Measurements from ENCODE around the gene PALD1.

Gene PALD1

DNA sequence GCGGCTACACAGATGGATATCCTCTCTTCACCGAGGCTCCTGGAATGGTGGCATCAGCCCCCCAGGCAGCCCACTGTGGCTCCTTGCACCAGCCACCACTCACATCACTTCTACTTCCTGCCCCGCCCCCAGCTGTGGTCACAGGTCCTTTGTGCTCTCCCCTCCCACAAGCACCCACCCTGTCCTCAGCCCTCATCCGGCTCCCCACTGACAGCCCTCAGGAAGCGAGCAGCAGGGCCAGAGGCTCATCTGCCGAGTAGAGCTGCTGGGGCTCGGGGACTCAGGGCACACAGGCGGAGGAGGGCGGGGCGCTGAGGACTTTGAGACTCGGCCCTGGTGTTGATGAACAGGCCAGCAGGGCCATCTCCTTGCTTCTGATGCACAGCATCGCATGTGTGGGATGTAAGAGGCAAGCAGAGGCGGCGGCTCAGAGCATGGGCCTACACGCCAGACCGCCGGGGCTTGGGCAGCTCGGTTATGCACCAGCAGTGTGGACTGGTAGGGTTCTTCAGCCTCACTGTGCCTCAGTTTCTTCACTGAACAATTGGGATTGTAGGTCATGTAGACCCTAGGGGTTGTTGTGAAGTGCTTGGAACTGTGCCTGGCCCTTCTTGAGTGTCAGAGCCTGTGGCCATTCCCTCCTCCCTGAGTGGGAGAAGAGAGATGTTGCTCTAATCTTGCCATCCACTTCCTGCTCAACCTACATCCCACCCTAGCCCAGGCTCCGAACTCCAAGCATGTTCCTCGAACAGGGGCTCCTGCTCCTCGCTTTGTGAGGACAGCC is 124.3 kb downstream of the PALD1 start, which contains the start of gene PRF1:
Gene PRF1, minus strand, starts transcription at position 77 of the 784 bp plus-strand sequence. CDS start 1,839 bp downstream, outside the sequence.
- H3F3A ChIP-seq (ENCODE audit: control insufficient read depth, insufficient read depth), result no peaks in the 10 kb centered on the region
- no peak within 1 kb of the TSS for H3K4me3 ChIP-seq (ENCODE audit: low read length)
- no peak within 1 kb of the TSS for H3K27ac ChIP-seq (ENCODE audit: low read depth, low read length)
- H3K9me3 ChIP-seq (ENCODE audit: control insufficient read depth, insufficient read depth, low read length), result no peaks in the 10 kb centered on the region
- H3K9me2 ChIP-seq (replicated peaks; ENCODE audit: control insufficient read depth, low read length), result no peaks in the 10 kb centered on the region
- H3K36me3 ChIP-seq (ENCODE audit: control insufficient read depth, low read length), result no peaks in the 10 kb centered on the region
- no peak within 1 kb of the TSS for H3K4me2 ChIP-seq (ENCODE audit: low read length)
- no peaks in the 10 kb centered on the region for H3K79me2 ChIP-seq (ENCODE audit: control insufficient read depth, low read length)
- no peak for TF ChIP-seq EZH2phosphoT487 (IDR thresholded peaks at IDR 0.05; ENCODE audit: borderline replicate concordance, low read length)
- TF ChIP-seq, protein P1, sequence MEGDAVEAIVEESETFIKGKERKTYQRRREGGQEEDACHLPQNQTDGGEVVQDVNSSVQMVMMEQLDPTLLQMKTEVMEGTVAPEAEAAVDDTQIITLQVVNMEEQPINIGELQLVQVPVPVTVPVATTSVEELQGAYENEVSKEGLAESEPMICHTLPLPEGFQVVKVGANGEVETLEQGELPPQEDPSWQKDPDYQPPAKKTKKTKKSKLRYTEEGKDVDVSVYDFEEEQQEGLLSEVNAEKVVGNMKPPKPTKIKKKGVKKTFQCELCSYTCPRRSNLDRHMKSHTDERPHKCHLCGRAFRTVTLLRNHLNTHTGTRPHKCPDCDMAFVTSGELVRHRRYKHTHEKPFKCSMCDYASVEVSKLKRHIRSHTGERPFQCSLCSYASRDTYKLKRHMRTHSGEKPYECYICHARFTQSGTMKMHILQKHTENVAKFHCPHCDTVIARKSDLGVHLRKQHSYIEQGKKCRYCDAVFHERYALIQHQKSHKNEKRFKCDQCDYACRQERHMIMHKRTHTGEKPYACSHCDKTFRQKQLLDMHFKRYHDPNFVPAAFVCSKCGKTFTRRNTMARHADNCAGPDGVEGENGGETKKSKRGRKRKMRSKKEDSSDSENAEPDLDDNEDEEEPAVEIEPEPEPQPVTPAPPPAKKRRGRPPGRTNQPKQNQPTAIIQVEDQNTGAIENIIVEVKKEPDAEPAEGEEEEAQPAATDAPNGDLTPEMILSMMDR (IDR thresholded peaks at IDR 0.05; ENCODE audit: low read depth, low read length, poor library complexity, severe bottlenecking), result no peak
- H3K4me1 ChIP-seq (ENCODE audit: control insufficient read depth, low read length), result no peaks in the 10 kb centered on the region
- peaks cover 4% of the 10 kb centered on the region; the same call in 1 of the 2 replicates for H3K27me3 ChIP-seq (ENCODE audit: control insufficient read depth, low read length)
- H4K20me1 ChIP-seq (ENCODE audit: control insufficient read depth, insufficient read depth, low read depth, low read length), result no peaks in the 10 kb centered on the region

DNA sequence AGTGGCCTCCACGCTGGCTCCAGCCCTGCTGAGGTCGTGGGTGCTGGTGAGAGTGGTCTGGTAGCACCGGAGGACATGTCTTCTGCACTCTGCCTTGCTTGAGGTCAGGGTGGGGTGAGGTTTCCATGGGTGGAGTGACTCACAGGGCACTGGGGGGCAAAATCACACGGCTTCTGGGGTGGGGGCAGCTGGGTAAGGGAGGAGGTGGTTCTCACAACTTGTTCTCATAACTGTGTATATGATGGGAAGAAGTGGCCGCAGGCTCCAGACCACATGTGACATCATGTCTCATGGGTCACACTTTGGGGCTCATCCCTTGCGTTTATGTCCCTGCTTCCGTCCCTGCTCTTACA is 124.9 kb downstream of the PALD1 start:
- Histone ChIP-seq H3K4me2 (ENCODE audit: low read length) (no peak overlapping the region), H3K27me3 (ENCODE audit: control insufficient read depth, low read length) (peaks cover 4% of the 10 kb centered on the region; the same call in 1 of the 2 replicates)
- TF ChIP-seq, protein P1 (IDR thresholded peaks at IDR 0.05; ENCODE audit: low read depth, low read length, poor library complexity, severe bottlenecking), result no peak
- no peak for TF ChIP-seq EZH2phosphoT487 (IDR thresholded peaks at IDR 0.05; ENCODE audit: borderline replicate concordance, low read length)

DNA sequence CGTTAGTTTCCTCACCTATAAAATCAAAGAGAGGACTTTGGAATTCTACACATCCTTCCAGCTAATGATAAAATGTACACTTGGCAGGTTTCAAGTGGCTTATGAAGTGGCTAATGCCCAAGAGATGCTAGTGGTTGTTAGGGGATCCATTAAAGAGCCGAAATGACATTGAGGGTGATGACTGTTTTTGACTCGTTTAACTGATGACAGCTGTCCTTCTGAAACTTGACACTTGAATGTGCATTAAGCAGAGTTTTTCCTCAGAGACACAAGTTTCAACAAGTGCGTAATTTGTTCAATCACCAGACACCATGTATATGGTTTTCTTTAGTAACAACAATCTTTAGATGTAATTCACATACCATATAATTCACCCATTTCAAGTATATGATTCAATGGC is 125.5 kb downstream of the PALD1 start:
- Histone ChIP-seq H4K20me1 (ENCODE audit: control insufficient read depth, insufficient read depth, low read depth, low read length) (no peaks in the 10 kb centered on the region), H3K4me2 (ENCODE audit: low read length) (no peak overlapping the region), H3K4me3 (ENCODE audit: low read length) (no peak overlapping the region), H3K9me2 (replicated peaks; ENCODE audit: control insufficient read depth, low read length) (no peaks in the 10 kb centered on the region), H3F3A (ENCODE audit: control insufficient read depth, insufficient read depth) (no peaks in the 10 kb centered on the region), H3K4me1 (ENCODE audit: control insufficient read depth, low read length) (no peaks in the 10 kb centered on the region), H3K36me3 (ENCODE audit: control insufficient read depth, low read length) (no peaks in the 10 kb centered on the region), H3K27ac (ENCODE audit: low read depth, low read length) (no peak overlapping the region), H3K27me3 (ENCODE audit: control insufficient read depth, low read length) (peaks cover 4% of the 10 kb centered on the region; the same call in 1 of the 2 replicates), H3K79me2 (ENCODE audit: control insufficient read depth, low read length) (no peaks in the 10 kb centered on the region), H3K9me3 (ENCODE audit: control insufficient read depth, insufficient read depth, low read length) (no peaks in the 10 kb centered on the region)
- TF ChIP-seq, protein P1 (IDR thresholded peaks at IDR 0.05; ENCODE audit: low read depth, low read length, poor library complexity, severe bottlenecking), result no peak
- TF ChIP-seq EZH2phosphoT487 (IDR thresholded peaks at IDR 0.05; ENCODE audit: borderline replicate concordance, low read length), result no peak

More for the DNA sequence above, 124.9 kb downstream of the PALD1 start:
- no peaks in the 10 kb centered on the region for H4K20me1 ChIP-seq (ENCODE audit: control insufficient read depth, insufficient read depth, low read depth, low read length)
- H3K4me1 ChIP-seq (ENCODE audit: control insufficient read depth, low read length), result no peaks in the 10 kb centered on the region
- H3K9me2 ChIP-seq (replicated peaks; ENCODE audit: control insufficient read depth, low read length), result no peaks in the 10 kb centered on the region
- H3F3A ChIP-seq (ENCODE audit: control insufficient read depth, insufficient read depth), result no peaks in the 10 kb centered on the region
- H3K27ac ChIP-seq (ENCODE audit: low read depth, low read length), result no peak overlapping the region
- H3K79me2 ChIP-seq (ENCODE audit: control insufficient read depth, low read length), result no peaks in the 10 kb centered on the region
- no peak overlapping the region for H3K4me3 ChIP-seq (ENCODE audit: low read length)
- no peaks in the 10 kb centered on the region for H3K9me3 ChIP-seq (ENCODE audit: control insufficient read depth, insufficient read depth, low read length)
- no peaks in the 10 kb centered on the region for H3K36me3 ChIP-seq (ENCODE audit: control insufficient read depth, low read length)

Measured in DOHH2 (cell line).